Measurements from ENCODE around the gene IPO13. TPM values are rescaled to one million over a fixed set of nuclear protein-coding genes. Genes with fewer than 3 reads are reported as not detected.

Gene IPO13
- polyA plus RNA-seq, 1 of the 3 experiments (the other 2 are of a cell fraction), result 15.5 TPM

DNA sequence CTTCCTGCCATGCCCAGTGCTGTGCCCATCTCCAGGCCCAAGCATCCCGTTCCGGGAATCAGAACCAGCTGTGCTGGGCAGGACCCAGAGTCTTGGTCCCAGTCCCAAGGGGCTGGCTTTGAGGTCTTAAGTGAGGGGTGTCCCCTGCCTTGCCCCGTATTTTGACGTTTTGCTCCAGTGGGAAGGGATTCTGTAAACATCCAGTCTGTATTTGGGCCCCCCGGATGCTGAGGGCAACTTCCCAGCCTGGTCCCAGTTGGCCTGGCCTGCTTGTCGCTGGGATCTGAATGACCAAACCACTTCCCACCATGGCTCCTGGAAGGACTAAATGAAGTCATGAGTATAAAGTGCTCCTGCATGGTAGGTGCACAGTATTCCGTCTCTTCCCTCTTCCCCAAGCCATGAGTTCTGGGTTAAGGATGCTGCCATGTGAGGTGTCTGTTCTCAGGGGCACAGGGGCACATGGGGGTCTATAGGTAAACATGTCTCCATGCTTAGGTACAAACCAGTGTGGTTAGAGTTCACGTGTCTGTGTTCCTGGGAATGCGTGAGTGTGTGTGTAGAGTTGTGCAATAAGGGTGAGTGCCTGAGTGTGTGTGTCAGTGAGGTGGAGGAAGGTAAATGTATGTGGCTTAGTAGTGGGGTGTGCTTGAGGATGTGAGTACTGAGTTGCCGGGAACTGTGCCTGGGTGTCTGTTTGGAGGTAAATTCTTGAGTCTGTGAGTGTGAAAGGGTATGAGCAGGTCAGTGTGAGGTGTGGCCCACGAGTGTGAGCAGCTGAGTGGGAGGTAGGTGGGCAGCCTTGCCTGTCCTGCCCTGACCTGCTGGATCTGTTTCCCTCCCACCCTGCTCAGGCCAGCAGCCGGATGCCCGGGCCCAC, 33.7 kb downstream of the IPO13 start:
- Histone ChIP-seq H3K27me3 (ENCODE audit: insufficient read depth) (no peaks in the 10 kb centered on the region), H3K4me1 (ENCODE audit: control insufficient read depth in 1 of 2, insufficient read depth in 2 of 2, low read depth in 1 of 2, low read length in 1 of 2) (peaks cover 5 to 40% of the 10 kb centered on the region in 2 experiments; a peak in 1 of 4 replicates), H3K27ac (ENCODE audit: low read depth in 2 of 2, low read length in 1 of 2) (peak overlapping the region; percentile 37 to 74; a peak in 3 of 4 replicates), H4K20me1 (ENCODE audit: insufficient read depth) (peaks cover 20% of the 10 kb centered on the region), H2AFZ (ENCODE audit: low read depth) (no peak overlapping the region), H3K4me2 (peak overlapping the region; percentile 94), H3F3A (replicated peaks; ENCODE audit: insufficient read depth) (peaks cover 4% of the 10 kb centered on the region), H3K4me3 (ENCODE audit: low read depth in 2 of 2, low read length in 1 of 2) (peak overlapping the region; percentile 59 to 71), H3K9me2 (no peaks in the 10 kb centered on the region), H3K9me3 (no peaks in the 10 kb centered on the region), H3K79me2 (ENCODE audit: insufficient read depth) (peaks cover 67% of the 10 kb centered on the region), H3K9ac (peak overlapping the region; percentile 81), H3K36me3 (replicated peaks in 1 of 2; ENCODE audit: control insufficient read depth in 1 of 2, insufficient read depth in 2 of 2, low read length in 1 of 2) (peaks cover 16 to 28% of the 10 kb centered on the region in 2 experiments)
- no peak for TF ChIP-seq FOXJ3 (CRISPR knock-in tag; IDR thresholded peaks at IDR 0.05)
- TF ChIP-seq TAF1 (IDR thresholded peaks at IDR 0.05; ENCODE audit: borderline replicate concordance, low read depth, low read length), result no peak
- TF ChIP-seq, protein P1, sequence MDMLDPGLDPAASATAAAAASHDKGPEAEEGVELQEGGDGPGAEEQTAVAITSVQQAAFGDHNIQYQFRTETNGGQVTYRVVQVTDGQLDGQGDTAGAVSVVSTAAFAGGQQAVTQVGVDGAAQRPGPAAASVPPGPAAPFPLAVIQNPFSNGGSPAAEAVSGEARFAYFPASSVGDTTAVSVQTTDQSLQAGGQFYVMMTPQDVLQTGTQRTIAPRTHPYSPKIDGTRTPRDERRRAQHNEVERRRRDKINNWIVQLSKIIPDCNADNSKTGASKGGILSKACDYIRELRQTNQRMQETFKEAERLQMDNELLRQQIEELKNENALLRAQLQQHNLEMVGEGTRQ (IDR thresholded peaks at IDR 0.05; ENCODE audit: borderline replicate concordance, low read depth, low read length), result no peak
- TF ChIP-seq FOSL2 (IDR thresholded peaks at IDR 0.05; ENCODE audit: borderline replicate concordance, low read depth), result no peak
- no peak for TF ChIP-seq EP300 (IDR thresholded peaks at IDR 0.05; ENCODE audit: borderline replicate concordance in 1 of 2, low read depth in 1 of 2, low read length in 1 of 2)
- TF ChIP-seq EZH2phosphoT487 (IDR thresholded peaks at IDR 0.05; ENCODE audit: borderline replicate concordance, low read depth), result no peak
- no peak for TF ChIP-seq MAX (IDR thresholded peaks at IDR 0.05; ENCODE audit: low read depth)
- TF ChIP-seq YY1 (IDR thresholded peaks at IDR 0.05; ENCODE audit: low read depth), result no peak
- TF ChIP-seq ELF1 (IDR thresholded peaks at IDR 0.05), result no peak
- no peak for TF ChIP-seq RCOR1 (IDR thresholded peaks at IDR 0.05; ENCODE audit: low read length)
- ChIA-PET POLR2A (interaction anchor here (0.8 to 1.2 kb wide), 3 partner anchors 10 to 33 kb away, joined by 3 to 4 read pairs (median 4); partner anchors contain the start of gene IPO13), CTCF (interaction anchor here (1.0 to 1.6 kb wide), 5 partner anchors 10 to 217 kb away, joined by 3 to 10 read pairs (median 3); no protein-coding TSS in a partner anchor)
- 51% methylated on average over 9 of the region's 13 CpGs for WGBS (ENCODE audit: low lambda C conversion rate)
- peak; percentile 34 for DNase-seq

DNA sequence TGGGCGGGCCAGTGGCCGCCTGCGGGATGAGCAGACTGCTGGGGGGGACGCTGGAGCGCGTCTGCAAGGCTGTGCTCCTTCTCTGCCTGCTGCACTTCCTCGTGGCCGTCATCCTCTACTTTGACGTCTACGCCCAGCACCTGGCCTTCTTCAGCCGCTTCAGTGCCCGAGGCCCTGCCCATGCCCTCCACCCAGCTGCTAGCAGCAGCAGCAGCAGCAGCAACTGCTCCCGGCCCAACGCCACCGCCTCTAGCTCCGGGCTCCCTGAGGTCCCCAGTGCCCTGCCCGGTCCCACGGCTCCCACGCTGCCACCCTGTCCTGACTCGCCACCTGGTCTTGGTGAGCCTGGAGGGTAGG, 34.4 kb downstream of the IPO13 start:
- no peak overlapping the region for H2AFZ ChIP-seq (ENCODE audit: low read depth)
- H3K79me2 ChIP-seq (ENCODE audit: insufficient read depth), result peaks cover 61% of the 10 kb centered on the region
- TF ChIP-seq JUND (IDR thresholded peaks at IDR 0.05), result no peak
- no peak for TF ChIP-seq POLR2AphosphoS5 (IDR thresholded peaks at IDR 0.05; ENCODE audit: low read depth, low read length)
- no peak for TF ChIP-seq RCOR1 (IDR thresholded peaks at IDR 0.05; ENCODE audit: low read length)
- TF ChIP-seq GATA2 (CRISPR knock-in tag; IDR thresholded peaks at IDR 0.05), result no peak
- TF ChIP-seq GABPA (IDR thresholded peaks at IDR 0.05; ENCODE audit: low read depth), result no peak
- H4K20me1 ChIP-seq (ENCODE audit: insufficient read depth), result peaks cover 14% of the 10 kb centered on the region
- H3K36me3 ChIP-seq (replicated peaks in 1 of 2; ENCODE audit: control insufficient read depth in 1 of 2, insufficient read depth in 2 of 2, low read length in 1 of 2), result peaks cover 16 to 34% of the 10 kb centered on the region in 2 experiments
- peak overlapping the region; percentile 94; the same call in 1 of the 2 replicates for H3K4me2 ChIP-seq
- 97% methylated on average over 13 of the region's 20 CpGs for WGBS (ENCODE audit: low lambda C conversion rate)
- H3K9me3 ChIP-seq, result no peaks in the 10 kb centered on the region
- no peak overlapping the region for H3K9ac ChIP-seq
- no peak overlapping the region for H3K27ac ChIP-seq (ENCODE audit: low read depth in 2 of 2, low read length in 1 of 2)
- H3F3A ChIP-seq (replicated peaks; ENCODE audit: insufficient read depth), result peaks cover 4% of the 10 kb centered on the region
- no peaks in the 10 kb centered on the region for H3K27me3 ChIP-seq (ENCODE audit: insufficient read depth)
- H3K4me3 ChIP-seq (ENCODE audit: low read depth in 2 of 2, low read length in 1 of 2), result no peak overlapping the region
- CTCF ChIA-PET, result interaction anchor here (1.3 to 1.5 kb wide), 2 partner anchors 46 to 56 kb away, joined by 3 to 7 read pairs; no protein-coding TSS in a partner anchor
- H3K4me1 ChIP-seq (ENCODE audit: control insufficient read depth in 1 of 2, insufficient read depth in 2 of 2, low read depth in 1 of 2, low read length in 1 of 2), result peaks cover 0 to 34% of the 10 kb centered on the region in 2 experiments; a peak in 1 of 4 replicates
- H3K9me2 ChIP-seq, result no peaks in the 10 kb centered on the region
- POLR2A ChIA-PET, result no interaction called here
- peak; percentile 31 for DNase-seq

Measured in SK-N-SH (cell line).